Hippocampal formation (tissue), 2 donors: Measurements from ENCODE around the gene MZT2B.
"Not testable (repeated sequence)": the region's sequence is repeated elsewhere in the genome, so short reads cannot be mapped to it uniquely, and the experiment has no call there.

Experiments used
- DNase-seq, 2 donors: peaks; one replicate each; lab custom pipeline; 2025; lab: John Stamatoyannopoulos, UW

MZT2B gene

DNA sequence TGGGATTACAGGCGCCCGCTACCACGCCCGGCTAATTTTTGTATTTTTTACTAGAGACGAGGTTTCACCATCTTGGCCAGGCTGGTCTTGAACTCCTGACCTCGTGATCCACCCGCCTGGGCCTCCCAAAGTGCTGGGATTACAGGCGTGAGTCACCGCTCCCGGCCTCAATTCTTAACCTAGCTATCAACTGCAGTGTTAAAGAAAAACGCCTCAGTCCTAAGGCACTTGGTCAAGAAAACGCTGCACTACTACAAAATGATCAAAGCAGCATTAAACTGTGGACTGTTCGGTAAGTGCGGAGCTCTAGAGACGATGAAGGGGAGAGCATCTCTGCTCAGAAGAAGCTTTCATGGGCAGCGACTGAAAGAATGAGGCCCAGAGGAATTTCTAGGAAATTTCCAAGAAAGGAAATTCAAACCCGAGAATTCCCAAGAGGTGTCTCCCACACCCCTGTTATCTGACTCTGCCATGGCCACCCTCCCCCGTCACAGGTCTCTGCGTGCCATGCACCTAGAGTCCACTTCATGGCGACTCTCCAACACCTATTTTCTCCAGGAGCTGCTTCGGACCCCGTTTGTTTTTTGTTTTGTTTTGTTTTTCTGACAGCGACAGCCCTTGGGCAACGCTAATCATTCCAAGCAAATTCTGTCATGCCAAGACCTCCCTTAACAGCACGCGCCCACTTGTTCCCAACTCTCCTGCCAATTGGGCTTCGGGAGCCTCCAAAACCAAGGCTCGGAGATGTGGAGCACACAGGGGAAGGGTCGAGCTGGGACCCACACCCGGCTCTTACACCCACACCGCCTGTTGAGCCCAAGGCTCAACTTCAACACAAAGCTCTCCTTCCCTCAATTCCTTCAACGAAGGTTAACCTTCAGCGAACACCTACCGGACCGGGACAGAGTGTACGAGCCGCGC, 1.4 kb upstream of the MZT2B start:
- not testable (repeated sequence) for DNase-seq

DNA sequence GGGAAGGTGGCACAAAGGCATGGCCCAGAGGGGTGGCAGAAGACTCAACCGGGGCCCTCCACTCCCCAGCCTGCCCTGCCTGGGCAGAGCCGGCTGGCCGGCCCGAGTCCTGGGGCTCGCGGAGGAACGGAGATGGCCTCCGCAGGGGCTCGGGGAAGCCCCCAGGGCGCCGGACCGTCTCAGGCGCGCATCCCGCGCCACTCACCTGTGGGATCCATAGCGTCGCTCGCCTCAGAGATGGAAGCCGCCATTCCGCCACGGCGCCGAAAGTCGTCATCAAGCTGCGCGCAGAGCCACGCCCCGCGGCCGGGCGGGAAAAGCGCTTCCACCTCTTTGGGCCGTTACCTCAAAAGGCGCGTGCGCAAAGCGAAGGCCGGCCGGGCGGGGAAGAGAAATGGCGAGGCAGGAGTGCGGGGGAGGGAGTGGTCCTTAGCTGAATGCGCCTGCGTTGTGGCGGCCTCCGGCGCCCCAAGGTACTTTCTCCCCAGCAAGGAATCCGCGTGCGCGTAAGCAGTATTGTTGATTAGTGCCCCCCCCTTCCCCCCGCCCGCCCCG, 660 bp upstream of the MZT2B start, which contains the start of gene SMPD4:
Gene SMPD4, minus strand, starts transcription at position 278 of the 555 bp plus-strand sequence. CDS start 5,010 bp downstream, outside the sequence.
- DNase-seq = peak; percentile 86 to 95

DNA sequence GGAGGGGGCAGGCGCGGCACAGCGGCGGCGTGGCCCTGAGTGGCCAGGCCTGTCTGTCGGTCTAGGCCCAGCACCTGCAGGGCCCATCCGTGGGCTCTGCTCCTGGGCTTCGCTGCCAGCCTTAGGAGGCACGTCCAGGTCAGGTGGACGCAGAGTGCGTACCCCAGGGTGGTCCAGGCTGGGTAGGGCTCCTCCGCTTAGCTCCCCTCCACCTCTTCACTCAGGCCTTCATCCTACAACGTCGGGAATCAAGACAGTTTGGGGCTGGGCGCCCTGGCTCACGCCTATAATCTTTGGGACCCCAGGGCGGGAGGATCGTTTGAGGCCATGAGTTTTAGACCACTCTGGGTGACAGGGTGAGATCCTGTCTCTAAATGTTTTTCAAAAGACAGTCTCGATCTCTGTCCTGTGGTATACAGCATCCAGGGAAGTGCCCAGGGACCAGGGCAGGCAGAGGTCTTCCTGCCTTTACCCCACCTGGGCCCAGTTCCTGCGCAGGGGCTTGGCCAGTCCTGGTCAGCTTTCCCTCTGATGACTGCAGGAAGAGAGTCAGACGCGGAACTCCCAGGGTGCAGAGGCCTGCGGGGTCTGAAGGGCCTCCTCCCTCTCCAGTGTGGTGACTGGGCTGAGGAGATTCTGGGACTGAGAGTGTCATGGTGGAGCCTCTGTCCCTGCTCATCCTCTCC, 907 bp downstream of the MZT2B start:
- DNase-seq = not testable (repeated sequence)

DNA sequence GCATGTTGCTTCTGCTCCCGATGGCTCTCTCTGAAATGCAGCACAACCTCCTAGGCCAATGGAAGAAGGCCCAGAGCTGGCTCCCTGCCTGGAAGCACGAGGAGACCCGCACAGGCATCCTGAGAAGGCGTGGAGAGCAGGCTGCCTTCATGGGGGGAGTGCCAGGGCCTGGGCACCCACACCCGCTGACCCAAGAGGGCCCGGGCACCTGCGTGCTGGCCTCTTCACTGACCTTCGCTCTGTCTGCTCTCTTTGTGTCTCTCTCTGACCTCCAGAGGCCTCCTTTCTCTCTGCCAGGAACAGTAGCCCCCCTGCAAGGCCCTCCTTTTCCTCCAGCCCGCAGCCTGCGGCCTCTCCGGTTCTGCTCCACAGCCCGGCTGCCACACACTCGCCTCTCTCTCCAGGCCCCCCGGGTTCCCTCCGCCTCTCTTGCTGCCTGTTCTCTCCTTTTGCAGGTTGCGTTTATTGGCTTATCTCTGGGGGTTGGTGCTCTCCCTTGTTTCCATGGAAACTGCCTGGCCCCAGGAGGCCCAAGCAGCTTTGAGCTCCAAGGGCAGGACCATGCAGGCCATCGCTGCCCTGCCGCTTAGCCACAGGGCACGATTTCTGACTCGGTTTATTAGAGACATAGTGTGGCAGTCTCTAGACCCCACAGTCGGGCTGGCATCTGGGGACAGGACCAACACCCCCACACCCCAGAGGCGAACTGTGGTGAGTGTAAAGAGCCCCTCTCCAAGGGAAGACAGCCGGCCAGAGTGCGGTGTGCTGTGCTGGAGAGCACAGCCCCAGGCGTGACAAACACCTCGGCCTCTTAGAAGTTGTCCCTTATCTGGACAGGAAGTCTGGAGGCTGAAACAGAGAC, 1.7 kb downstream of the MZT2B start:
- peak; percentile 20 to 23 for DNase-seq

DNA sequence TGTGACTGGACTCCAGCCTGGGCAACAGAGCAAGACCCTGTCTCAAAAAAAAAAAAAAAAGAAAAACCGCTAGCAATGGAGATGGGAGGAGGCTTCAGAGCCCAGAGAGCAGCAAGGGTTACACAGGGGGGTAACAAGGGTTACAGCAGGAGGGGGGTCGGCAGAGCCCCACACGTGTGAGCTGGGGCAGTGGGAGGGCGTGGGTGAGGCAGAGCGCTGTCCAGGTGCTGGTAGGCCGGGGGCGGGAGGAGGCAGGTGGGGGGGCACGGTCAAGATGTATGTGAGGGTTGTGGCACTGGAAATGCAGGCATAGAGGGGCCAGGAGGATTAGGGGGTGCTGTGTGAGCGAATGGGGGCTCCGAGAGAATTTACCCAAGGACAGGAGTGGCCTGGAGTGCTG, 3.4 kb downstream of the MZT2B start:
- DNase-seq = no peak

DNA sequence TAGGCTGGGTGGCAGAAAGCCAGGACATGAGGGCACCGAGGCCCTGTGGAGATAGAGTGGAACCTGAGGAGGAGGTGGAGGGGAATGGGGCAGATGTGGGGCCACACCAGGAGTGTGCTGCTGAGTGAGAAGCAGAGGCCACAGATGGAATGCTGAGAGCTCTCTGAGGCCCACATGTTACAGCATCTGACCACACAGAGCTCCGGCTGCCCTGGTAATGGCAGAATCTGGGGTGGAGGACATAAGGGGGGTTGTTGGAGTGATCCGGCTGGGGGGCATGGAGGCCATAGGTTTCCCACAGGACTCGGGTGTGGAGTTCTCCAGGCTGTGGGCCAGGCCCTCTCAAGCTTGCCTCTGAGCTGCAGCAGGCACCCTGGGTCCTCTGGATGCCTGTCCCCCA, 3.8 kb downstream of the MZT2B start:
- DNase-seq = no peak

DNA sequence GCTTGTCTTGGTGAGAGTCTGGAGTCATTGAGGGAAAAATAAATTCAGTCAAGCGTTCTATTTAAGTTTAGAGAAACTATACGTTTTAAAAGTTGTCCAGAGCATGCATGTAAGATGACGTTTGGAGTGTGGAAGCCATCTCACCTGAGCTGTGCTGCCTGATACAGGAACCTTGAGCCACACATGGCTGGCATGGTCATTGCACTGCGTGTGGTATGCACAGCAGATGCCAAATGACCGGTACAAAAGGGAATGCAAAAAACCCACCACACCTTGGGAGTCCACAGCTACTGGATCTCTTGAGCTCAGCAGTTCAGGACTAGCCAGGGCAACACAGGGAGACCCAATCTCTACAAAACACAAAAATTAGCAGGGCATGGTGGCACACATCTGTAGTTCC, 4.3 kb downstream of the MZT2B start:
- no peak for DNase-seq

DNA sequence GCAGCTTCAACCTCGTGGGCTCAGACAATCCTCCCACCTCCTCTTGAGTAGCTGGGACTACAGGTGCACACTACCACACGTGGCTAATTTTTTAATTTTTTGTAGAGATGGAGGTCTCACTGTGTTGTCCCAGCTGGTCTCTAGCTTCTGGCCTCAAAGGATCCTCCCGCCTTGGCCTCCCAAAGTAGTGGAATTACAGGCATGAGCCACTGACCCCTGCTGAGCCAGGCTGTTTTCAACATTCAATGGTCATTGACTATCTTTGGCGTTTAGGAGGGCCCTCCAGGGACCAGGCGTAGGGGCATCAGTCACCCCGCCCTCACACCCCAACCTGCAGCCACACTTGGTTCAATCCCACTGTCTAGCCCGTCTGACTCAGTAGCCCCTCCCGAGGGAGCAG, 5.2 kb downstream of the MZT2B start:
- DNase-seq = no peak

DNA sequence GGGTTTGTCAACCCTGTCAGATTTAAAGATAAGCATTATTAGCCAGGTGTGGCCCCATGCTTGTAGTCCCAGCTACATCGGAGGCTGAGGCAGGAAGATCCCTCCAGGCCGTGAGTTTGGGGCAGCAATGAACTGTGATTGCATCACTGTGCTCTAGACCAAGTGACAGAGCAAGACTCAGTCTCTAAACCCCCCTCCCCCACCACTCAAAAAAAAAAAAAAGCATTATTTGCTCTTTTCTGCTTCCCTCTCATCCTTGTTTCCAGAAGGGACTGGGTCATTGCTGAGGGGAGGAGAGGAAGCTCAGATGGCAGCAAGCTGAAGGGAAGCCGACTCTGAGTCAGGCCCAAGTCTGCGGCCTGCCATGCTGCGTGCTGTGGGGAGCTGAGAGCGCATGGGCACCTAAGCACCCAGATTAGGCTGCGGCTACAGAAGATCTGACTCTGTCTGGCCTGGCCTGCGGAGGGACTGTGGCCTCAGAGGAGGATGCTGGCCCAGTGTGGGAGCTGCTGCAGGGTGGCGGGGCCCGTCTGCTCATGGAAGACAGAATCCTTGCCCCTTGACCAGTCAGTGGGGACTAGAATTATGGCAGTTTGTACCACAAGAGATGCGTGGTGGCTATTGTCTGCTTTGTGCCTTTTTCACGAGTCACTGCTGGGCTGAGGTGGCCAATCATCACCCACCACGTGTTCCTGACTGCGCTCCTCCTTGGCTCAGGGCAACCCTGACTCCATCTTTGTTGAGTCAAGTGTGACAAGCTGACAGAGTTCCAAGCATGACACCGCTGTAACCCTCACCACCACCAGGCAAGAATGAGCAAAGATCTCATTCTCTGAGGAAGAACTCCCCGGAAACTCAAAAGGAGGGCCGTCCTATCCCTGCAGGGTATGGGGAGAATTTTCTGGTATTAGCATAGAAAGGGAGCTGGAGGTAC, 6.1 kb downstream of the MZT2B start:
- DNase-seq = not testable (repeated sequence)

DNA sequence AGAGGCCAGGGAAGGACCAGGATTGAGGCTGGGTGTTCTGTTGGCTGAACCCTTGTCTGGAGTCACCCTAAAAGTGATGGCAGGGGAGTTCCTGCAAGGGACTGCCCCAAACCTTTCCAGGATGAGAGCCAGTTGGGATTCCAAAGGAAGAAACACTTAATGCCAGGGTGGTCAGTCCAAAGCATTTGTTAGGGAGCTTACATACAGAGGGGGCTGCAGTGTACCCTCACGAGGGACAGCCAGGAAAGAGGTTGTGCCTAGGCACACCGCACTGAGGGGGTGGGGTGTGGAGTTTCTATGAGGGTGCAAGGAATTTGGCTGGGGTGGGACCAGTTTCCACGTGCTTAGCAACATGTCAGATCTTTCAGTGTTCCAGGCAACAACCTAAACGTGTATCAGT, 6.9 kb downstream of the MZT2B start:
- not testable (repeated sequence) for DNase-seq

DNA sequence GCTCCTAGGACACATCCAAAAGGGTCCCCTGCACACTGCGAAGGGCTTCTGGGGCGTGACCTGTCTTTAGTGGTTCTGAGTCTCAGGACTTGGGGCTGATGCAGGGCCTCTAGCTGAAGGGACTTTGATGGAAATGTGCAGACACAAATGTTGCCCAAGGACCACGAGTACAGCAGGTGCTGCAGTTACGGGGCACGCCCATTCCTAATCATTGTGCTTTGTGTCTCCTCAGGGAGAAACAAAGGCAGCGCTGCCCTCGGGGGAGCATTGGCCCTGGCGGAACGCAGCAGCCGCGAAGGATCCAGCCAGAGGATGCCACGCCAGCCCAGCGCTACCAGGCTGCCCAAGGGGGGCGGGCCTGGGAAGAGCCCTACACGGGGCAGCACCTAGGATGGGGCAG, 8.2 kb downstream of the MZT2B start:
- no peak for DNase-seq

DNA sequence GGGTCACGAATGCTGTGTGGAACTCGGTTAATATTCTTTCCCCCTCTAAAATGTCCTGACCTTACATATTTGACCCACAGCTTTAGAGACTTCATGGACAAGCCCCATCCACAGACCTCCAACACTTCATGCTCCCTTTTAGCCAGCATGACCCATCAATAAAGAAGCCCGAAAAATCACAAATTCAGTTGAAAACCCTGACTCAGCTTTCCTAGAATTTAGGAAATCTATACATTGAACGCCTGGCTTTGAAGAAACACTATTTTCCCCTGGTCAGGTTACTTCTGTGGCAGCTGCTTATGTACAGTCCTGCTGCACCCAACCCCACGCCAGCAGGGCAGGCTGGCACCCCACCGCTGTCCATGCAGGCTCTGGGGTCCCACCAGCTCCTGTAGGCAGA, 9.3 kb downstream of the MZT2B start:
- not testable (repeated sequence) for DNase-seq

DNA sequence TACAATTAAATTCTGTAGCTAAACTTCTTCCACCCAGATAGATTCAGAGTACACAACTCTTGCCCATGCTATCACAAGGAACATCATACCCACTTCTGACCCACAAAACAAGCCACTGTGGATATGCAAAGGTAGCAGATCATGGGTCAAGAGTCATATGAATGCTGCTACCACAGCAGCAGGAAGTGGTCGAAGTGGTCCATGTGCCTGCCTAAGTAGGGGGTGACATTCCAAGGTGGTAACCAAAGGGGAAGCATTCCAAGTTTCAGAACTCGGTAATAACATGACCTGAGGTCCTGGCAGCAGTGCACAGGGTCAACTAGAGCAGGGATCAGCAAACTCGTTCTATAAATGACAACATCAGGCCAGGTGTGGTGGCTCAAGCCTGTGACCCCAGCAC, 10.4 kb downstream of the MZT2B start:
- not testable (repeated sequence) for DNase-seq

DNA sequence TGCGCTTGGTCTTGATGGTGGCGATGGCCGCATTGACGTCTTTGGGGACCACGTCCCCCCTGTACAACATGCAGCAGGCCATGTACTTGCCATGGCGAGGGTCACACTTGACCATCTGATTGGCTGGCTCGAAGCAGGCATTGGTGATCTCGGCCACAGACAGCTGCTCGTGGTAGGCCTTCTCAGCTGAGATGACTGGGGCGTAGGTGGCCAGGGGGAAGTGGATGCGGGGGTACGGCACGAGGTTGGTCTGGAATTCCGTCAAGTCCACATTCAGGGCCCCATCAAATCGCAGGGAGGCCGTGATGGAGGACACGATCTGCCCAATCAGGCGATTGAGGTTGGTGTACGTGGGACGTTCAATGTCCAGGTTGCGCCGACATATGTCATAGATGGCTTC, 11.8 kb downstream of the MZT2B start:
- not testable (repeated sequence) for DNase-seq

DNA sequence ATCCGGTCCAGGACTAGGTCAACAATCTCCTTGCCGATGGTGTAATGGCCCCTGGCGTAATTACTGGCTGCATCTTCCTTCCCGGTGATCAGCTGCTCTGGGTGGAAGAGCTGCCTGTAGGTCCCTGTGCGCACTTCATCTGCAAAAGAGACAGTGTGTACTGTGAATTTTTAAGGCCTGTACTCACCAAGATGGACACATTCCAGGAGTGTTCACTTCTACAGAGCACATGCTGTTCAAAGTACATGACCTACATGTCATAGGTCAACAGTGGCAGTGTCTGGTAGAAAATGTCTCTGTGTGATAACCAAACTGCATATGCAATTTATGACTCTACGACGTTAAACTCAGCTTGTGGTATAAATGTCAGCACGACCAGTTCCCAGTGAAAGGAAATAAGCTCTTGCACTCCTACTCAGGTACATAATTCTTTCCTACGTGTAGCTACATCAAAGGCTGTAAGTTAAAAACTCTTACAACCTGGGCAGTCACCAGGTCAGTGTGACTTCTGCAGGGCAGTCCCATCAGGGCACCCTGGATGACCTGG, 13.1 kb downstream of the MZT2B start:
- not testable (repeated sequence) for DNase-seq

DNA sequence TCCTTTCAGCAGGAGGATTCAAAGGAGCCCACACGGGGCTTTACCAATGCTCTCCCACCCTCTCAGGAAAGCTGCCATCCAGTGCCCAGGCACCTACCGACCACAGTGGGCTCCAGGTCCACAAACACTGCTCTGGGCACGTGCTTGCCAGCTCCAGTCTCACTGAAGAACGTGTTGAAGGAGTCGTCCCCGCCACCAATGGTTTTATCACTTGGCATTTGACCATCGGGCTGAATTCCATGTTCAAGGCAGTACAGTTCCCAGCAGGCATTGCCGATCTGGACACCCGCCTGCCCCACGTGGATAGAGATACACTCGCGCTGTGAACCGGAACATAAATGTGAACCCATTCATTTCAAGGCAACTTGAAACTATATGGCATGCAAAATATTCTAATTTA, 14.0 kb downstream of the MZT2B start:
- not testable (repeated sequence) for DNase-seq

DNA sequence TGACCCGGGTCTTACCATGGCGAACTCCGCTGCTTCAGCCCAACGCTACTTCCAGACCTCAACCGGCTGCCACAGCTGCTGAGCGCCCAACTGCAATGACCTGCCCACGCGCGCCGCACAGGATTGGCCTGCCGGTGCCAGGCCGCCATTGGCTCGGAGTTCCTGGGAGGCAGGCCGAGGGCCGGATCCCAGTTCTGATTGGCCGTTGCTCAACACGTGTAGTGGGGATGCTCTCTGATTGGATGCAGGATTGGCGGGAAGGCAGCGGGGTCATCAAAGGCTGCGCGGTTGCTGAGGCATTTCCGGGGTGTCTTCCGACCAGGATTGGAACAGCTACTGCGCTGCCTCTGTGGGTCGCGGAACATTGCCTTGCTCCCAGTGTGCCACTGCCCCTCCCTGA, 16.3 kb downstream of the MZT2B start, which contains the start of gene TUBA3E:
Gene TUBA3E, minus strand, starts transcription at position 97 of the 400 bp plus-strand sequence. Its CDS starts 79 bp downstream, at position 18.
- no peak for DNase-seq

DNA sequence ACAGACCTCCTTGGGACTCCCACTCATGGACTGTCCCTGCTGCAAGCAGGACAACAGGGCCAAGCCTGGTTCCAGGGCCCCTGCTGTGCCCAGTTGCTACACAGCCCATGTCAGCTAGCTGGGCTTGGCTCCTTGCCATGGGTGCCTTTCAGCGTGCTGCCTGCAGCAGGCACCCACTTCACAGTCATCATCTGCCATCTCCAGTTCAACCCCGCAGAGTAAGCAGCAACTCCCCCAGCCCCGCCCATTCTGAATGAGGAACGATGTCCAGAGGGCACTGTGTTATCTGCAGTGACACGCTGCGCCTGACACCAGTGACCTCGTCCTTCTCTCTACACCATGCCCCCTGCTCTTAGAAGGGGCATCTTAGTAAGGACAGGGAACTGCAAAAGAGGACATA, 20.5 kb downstream of the MZT2B start:
- DNase-seq = not testable (repeated sequence)

DNA sequence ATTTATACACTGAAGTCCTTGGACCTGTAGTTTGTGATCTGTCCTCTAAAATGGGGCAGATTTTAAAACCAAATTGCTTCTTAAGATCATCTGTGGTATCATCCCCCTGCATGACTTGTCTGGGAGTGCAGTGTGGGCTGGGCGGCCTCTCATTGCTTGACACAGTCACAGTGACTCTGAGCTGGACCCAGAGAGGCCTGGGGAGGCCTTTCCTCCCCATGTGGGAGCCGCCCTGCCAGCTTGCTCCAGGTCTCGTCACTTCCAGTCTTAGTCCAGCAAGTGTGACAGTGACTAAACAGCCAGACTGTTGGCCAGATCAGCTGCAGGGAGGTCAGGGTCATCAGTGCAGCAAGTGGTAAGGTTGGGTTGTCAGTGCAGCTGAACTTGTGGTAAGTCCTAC, 21.1 kb downstream of the MZT2B start:
- DNase-seq = not testable (repeated sequence)

DNA sequence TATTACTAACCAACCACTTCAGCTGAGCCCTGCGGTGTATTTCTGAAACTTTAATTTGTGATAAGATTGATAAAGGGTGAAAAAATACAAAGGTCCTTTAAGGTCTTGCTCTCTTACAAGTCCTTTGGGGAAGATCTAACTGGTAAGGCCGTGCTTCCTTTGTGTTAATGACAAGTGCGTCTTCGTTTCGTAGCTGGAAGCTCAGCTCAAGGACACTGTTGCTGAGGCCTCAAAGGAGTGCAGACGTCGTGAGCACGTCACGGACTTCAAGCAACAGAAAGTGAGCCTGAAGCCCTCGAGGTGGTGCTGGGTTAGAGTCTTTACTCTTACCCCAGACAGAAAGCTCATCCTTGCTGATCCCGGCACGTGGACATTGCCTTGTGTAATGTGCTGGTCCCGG, 25.0 kb downstream of the MZT2B start:
- DNase-seq = not testable (repeated sequence)
